Measurements from ENCODE around the gene TLL2.

The TLL2 gene

GRCh38 chr10:96408201-96408600 lies 105.5 kb downstream of the TLL2 start:
- TF ChIP-seq, protein P1, sequence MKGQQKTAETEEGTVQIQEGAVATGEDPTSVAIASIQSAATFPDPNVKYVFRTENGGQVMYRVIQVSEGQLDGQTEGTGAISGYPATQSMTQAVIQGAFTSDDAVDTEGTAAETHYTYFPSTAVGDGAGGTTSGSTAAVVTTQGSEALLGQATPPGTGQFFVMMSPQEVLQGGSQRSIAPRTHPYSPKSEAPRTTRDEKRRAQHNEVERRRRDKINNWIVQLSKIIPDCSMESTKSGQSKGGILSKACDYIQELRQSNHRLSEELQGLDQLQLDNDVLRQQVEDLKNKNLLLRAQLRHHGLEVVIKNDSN (IDR thresholded peaks at IDR 0.05), result no peak
- TF ChIP-seq FOXM1 (IDR thresholded peaks at IDR 0.05; ENCODE audit: borderline replicate concordance, low read depth), result no peak
- TF ChIP-seq CREB1 (IDR thresholded peaks at IDR 0.05; ENCODE audit: low read depth), result no peak
- TF ChIP-seq EP300 (IDR thresholded peaks at IDR 0.05; ENCODE audit: borderline replicate concordance), result no peak
- no peak for TF ChIP-seq TAF1 (IDR thresholded peaks at IDR 0.05; ENCODE audit: low read depth)
- no peak for TF ChIP-seq RAD21 (IDR thresholded peaks at IDR 0.05; ENCODE audit: low read depth)
- no peak for TF ChIP-seq CEBPB (IDR thresholded peaks at IDR 0.05)
- no peak for TF ChIP-seq TEAD4 (IDR thresholded peaks at IDR 0.05)
- no peak for TF ChIP-seq EGR1 (IDR thresholded peaks at IDR 0.05)
- no peak for TF ChIP-seq REST (IDR thresholded peaks at IDR 0.05; ENCODE audit: low read depth)
- TF ChIP-seq TCF12 (IDR thresholded peaks at IDR 0.05; ENCODE audit: low read depth), result no peak
- TF ChIP-seq MAX (IDR thresholded peaks at IDR 0.05), result no peak
- TF ChIP-seq NFIC (IDR thresholded peaks at IDR 0.05), result no peak
- TF ChIP-seq YY1 (IDR thresholded peaks at IDR 0.05; ENCODE audit: low read depth), result no peak
- TF ChIP-seq ZBTB7A (IDR thresholded peaks at IDR 0.05; ENCODE audit: low read depth), result no peak

GRCh38 chr10:96407560-96408069 lies 106.1 kb downstream of the TLL2 start:
- TF ChIP-seq TAF1 (IDR thresholded peaks at IDR 0.05; ENCODE audit: low read depth) (no peak), MAX (IDR thresholded peaks at IDR 0.05) (no peak), EGR1 (IDR thresholded peaks at IDR 0.05) (no peak), YY1 (IDR thresholded peaks at IDR 0.05; ENCODE audit: low read depth) (no peak), FOXM1 (IDR thresholded peaks at IDR 0.05; ENCODE audit: borderline replicate concordance, low read depth) (no peak), ZBTB7A (IDR thresholded peaks at IDR 0.05; ENCODE audit: low read depth) (no peak), CREB1 (IDR thresholded peaks at IDR 0.05; ENCODE audit: low read depth) (no peak), TCF12 (IDR thresholded peaks at IDR 0.05; ENCODE audit: low read depth) (no peak), TEAD4 (IDR thresholded peaks at IDR 0.05) (no peak), RAD21 (IDR thresholded peaks at IDR 0.05; ENCODE audit: low read depth) (no peak)

- TF ChIP-seq CEBPB (IDR thresholded peaks at IDR 0.05), result no peak
- no peak for TF ChIP-seq TAF1 (IDR thresholded peaks at IDR 0.05; ENCODE audit: low read depth)
- no peak for TF ChIP-seq EP300 (IDR thresholded peaks at IDR 0.05; ENCODE audit: borderline replicate concordance)
- no peak for TF ChIP-seq EGR1 (IDR thresholded peaks at IDR 0.05)
- TF ChIP-seq YY1 (IDR thresholded peaks at IDR 0.05; ENCODE audit: low read depth), result no peak
- TF ChIP-seq MAX (IDR thresholded peaks at IDR 0.05), result no peak
- TF ChIP-seq, protein P1 (IDR thresholded peaks at IDR 0.05), result no peak
- TF ChIP-seq REST (IDR thresholded peaks at IDR 0.05; ENCODE audit: low read depth), result no peak
- no peak for TF ChIP-seq NFIC (IDR thresholded peaks at IDR 0.05)
- TF ChIP-seq TCF12 (IDR thresholded peaks at IDR 0.05; ENCODE audit: low read depth), result no peak
- no peak for TF ChIP-seq FOXM1 (IDR thresholded peaks at IDR 0.05; ENCODE audit: borderline replicate concordance, low read depth)
- no peak for TF ChIP-seq ZBTB7A (IDR thresholded peaks at IDR 0.05; ENCODE audit: low read depth)
- no peak for TF ChIP-seq TEAD4 (IDR thresholded peaks at IDR 0.05)
- no peak for TF ChIP-seq CREB1 (IDR thresholded peaks at IDR 0.05; ENCODE audit: low read depth)
- no peak for TF ChIP-seq RAD21 (IDR thresholded peaks at IDR 0.05; ENCODE audit: low read depth)
Measured at GRCh38 chr10:96406091-96406490, 107.6 kb downstream of the TLL2 start.

DNA sequence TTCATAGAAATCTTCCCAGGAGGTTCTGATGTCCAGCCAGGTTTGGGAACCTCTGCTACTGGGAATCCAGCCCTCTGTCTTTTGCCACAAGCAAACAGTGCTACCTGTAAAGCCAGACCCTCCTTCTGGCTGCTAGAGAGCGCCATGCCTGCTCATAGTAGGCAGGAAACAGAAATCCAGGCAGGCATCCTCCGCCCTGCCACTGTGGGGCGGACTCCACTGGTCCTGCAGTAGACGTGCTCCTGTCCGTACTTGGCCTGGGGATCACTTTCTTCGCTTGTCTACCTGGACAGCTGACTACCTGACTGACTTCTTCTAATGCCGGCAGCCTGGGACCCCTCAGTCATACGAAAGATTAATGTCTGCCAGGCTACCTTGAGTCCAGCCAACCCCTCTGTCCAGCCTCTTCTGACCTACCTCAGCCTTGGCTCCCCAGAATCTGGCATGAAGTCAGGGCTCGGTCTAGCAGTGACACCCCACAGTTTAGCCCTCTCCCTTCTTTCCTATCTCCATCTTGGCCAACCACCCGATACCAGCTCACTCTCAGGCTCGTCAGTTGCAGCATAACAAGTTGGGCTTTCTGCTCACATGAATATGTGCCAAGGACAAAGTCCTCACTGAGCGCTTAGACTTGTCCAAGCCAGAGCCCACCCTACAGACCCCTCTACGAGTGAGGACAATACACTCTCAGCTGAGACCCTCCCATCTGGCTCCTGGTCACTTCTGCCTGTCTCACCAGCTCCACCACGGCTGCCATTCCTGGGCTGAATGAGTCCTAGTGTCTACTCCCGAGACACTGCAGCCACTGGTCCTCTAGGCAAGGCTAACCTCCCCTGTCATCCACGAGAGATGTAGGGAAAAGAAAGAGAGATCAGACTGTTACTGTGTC lies 111.1 kb downstream of the TLL2 start:
- TF ChIP-seq ZBTB7A (IDR thresholded peaks at IDR 0.05; ENCODE audit: low read depth) (no peak), MAX (IDR thresholded peaks at IDR 0.05) (no peak), EP300 (IDR thresholded peaks at IDR 0.05; ENCODE audit: borderline replicate concordance) (no peak), REST (IDR thresholded peaks at IDR 0.05; ENCODE audit: low read depth) (no peak), NFIC (IDR thresholded peaks at IDR 0.05) (no peak), TEAD4 (IDR thresholded peaks at IDR 0.05) (no peak), RAD21 (IDR thresholded peaks at IDR 0.05; ENCODE audit: low read depth) (no peak), CREB1 (IDR thresholded peaks at IDR 0.05; ENCODE audit: low read depth) (no peak), FOXM1 (IDR thresholded peaks at IDR 0.05; ENCODE audit: borderline replicate concordance, low read depth) (no peak), CEBPB (IDR thresholded peaks at IDR 0.05) (no peak), YY1 (IDR thresholded peaks at IDR 0.05; ENCODE audit: low read depth) (no peak), TAF1 (IDR thresholded peaks at IDR 0.05; ENCODE audit: low read depth) (no peak), EGR1 (IDR thresholded peaks at IDR 0.05) (no peak), TCF12 (IDR thresholded peaks at IDR 0.05; ENCODE audit: low read depth) (no peak)
- TF ChIP-seq, protein P1 (IDR thresholded peaks at IDR 0.05), result no peak
